HuH-7.5 (cell line): ENCODE data around the gene PIAS3.

Source experiments
- DNase-seq: peaks from one replicate; pipeline ENCODE4 v3.0.0; 2011; ENCODE audit warnings: low spot score

Gene PIAS3

DNA sequence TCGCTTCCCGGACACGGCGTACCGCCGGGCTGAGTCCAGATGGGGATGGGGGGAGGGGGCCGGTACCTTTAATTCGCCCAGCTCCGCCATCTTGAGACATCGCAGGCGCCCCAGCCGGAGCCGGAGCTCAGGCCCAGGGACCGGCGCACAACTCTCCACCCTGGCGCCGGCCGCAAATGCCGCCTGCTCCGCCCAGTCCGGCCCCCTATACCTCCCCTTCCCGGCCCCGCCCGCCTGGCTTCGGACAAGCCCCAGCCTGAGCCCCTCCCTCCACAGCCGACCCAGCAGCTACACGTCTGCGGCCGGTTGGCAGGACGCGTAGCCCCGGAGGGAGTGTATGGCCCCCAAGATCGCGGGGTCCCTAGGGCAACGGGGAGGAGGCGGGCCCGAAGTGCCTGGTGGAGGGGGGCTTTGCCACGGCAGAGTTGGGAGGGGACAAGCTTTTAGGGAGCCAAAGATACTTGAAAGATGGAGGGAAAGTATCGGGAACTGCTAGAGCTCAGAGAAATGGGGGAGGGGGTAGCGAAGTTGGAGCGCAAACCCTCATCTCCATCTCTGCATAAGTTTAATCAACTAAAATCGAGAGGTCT lies at the start of gene PIAS3:
Gene PIAS3, minus strand, starts transcription at position 181 of the 590 bp plus-strand sequence. Its CDS starts 91 bp downstream, at position 90.
- DNase-seq = peak; percentile 91

DNA sequence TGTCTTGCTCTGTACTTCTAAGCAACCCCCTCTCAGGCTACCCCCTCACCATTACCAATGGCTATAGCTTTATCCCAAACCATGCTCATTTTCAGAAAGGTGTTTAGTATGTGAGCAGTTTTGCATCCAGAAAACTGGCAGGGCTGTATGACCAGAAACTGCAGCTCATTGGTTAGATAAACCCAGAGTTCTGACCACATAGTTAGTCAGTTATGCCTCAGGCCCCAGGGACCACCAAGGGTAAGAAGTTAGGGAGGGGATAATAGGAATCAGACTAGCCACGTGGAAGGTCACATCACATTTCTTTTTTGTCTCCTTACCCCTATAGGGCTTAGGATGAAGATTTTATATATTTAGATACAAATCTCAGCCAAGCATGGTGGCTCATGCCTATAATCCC lies 49.8 kb upstream of the PIAS3 start:
- DNase-seq = no peak

DNA sequence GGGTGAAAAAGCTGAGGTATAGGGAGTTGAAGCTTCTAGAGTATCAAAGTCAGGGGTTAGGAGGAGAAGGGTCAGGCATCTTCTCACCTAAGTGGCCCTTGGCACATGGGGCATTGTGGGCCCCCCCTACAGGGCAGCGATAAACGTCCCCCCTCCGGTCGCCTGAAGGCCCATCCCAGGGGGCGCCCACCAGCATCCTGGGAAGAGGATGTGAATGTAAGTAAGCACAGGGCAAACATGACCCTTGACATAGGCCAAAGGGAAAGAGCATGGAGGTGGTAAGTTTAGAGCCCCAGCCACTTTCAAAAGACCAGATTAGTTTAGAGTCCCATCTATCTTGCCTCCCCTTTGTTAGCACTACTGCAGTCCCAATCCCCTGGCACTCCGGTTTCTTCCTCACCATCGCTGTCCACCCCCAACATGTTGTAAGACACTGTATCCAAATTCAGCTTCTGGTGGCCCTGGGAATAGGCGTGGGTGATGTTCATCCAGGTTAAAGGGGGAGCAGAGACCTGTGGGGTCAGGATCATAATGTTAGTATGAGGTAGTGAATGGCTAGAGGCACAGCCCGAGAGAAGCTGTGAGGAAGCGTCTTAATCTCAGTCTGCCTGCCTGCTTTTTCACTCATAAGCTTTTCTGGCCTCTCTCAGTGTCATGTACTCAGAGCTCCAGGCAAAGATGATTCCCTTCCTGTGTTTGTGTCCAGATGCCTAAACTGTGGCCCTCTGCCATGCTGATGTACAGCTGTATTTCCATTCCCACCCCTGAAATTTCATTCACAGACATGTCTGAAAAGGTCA lies 48.3 kb upstream of the PIAS3 start:
- no peak for DNase-seq

DNA sequence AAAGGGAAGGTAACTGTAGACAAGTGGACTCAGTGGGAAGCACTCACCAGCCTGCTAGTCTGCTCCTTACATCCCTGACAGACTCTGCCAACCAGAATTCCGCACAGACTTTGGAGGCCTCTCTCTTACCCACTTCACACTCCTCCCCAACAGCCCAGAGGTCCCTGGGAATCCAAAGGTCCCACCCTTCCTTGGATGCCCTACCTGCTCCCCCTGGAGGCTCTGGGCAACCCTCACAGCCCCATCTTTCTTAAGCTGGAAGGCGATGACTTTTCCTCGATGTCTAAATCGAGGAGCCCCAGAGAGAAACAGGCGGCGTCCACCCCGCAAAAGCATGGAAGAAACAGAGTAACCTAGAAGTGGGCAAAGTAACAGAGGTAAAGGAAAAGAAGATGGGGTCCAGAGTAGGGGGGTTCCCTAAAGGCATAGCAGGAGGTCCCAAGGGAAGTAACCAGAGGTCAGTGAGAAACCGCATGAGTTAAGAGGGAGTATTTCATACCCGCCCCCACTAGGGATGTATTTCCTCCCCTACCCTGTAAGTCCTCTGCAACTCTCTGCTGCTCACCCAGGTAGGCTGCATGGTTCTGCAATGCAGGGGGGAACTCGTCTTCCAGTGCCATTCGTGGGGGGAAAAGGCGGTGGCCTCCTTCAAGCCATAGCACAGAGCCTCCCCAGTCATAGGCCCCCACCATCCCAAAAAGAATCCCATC lies 42.6 kb upstream of the PIAS3 start:
- DNase-seq = no peak

DNA sequence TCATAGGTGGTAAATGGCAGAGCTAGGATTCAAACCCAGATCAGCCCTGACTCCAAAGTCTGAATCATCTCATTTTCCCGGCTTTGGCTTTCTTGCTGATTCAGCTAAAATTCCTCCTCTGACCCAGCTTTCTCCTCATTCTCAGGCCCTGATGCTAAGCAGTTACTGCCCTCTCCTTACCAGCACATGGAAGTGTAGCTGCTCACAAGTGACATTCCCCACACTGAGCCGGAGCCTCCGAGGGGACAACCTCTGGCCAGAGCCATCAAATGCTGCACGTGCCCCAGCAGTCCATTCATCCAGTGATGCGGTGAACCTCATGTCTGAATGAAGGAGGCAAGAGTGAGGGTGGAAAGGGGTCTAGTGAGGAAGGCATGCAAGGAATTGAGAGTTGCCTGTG lies 39.9 kb upstream of the PIAS3 start:
- no peak for DNase-seq

DNA sequence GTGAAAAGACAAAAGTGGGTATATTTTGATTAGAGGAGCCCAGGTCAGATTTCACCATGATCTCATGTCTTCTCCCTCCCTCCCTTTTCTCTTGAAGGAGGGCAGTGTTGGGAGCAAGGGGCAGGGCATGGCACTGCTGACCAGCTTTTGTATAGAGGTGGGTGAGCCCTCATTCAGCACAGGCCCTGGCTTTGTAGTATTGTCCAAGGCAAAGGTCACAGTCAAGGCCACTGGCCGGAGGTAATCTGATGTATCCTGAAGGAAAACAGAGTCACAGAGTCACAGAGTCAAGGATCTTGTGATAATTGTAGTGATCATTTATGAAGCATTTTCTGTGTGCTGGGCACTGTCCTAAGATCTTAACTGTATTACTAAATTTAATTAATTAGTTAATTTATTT lies 39.1 kb upstream of the PIAS3 start:
- no peak for DNase-seq

DNA sequence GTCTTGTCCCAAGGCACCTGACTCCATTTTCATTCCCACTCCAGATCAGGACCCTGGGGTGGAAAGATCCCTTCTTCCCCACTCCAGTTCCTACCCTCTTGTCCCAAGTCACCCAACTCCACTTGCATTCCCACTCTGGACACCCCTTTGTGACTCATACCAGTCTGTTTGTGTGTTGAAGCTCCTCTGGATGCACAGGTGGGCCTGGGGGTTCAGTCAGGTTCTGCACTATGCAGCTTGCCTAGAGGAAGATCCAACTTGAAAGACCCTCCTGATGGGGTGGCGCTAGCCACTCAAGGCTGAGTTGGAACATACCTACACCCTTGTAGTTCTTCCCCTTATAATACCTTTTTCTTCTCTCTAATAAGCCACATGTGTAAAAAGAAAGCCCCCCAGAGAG lies 36.6 kb upstream of the PIAS3 start:
- DNase-seq = no peak

DNA sequence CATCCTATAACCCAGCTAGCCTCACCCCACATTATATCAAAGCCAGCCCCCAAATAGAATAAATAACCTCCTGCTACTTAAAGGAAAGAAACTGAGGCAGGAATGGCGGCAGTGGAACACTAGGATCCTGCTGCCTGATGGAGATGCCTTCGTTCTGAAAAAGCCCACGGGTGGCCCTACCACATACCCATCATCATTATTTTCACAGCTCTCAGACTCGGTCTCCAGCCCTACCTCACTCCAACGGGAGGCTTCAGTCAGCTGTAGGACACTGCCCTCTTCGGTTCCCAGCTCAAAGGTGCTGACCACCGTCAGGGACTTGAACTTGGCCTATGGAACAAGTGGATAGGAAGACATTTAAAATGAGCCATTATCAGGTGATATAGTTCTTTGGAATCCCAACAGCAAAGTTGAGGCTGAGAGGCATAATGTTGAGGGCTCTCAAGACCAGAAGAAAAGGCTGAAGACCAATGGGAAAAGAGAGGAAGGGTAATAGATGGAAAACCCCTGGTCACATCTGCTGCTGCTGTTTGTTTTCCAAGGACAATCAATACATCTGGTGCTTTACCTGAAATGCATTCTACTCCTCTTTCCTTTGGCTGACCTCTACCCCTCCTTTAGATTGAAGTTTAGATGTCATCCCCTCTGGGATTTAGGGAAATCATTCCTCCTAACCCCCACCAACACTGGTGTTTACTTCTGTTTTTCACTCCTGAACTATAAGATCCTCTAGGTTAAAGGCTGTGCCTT lies 34.6 kb upstream of the PIAS3 start:
- DNase-seq = no peak

DNA sequence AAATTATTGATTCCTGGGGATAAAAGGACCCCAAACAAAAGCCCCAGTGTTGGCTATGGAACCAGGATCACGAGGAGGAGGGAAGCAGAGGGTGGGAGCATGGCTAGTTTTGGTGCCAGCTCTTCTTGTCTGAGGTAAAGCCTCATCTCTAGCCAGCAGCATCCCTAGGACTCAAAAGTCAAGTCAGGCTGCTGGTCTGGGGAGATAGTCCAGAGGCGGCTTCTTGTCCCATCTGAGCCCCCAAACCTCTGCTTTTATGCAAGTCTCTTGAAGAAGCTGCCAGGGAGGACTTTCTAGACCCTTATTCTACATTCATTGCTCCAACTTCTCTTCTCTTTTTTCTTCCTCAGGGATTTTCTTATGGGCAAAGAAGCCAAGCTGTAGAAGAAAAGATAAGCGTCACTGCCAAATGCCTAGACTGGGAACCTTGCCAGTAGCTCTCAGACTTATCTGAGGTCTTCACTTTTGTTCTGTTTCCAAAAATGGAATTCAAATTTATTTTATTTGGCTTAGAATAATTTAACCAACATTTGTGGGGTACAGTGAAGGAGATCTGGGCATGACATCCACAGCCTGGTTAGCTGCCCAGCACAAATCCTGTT lies 33.7 kb upstream of the PIAS3 start:
- DNase-seq = no peak

DNA sequence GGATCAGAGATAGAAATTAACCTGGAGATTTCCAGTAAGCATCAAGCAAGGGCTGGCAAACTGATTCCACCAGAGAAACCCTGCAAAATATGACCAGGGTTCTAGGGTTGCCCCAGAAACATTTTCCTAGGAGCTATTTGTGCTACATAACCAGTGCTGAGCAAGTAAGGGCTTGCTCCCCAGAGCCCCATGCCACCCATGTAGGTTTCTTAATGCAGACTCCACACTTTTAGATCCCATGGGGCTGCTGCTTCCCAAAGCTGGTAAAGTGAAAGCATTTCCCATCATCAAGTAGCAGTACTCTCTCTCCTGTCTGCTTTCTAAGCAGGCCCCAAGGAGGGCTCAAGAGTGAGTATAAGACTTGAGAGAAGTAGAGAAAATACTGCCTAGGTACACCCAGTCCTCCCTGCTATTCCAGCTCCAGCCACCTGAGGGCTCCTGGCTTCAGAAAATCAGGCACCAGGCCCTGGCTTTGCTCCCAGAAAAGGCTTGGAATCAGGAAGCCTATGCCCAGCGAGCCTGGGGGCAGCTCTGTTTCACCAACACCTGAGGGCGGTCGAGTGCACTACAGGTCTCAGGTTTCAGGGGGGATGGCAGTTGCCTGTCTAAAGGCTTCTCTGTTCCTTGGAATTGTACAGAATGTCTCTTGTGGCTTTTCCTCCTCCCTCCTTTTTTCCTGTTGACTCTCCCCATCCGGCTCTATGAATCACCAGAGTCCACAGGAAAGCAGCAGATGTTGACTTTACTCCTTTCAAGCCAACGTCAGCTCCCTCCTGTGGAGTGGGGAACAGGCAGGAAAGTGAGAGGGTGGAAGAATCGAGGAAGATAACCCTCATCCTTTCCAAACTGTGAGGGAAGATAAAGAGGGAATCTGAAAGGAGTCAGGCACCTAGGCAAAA lies 33.0 kb upstream of the PIAS3 start:
- DNase-seq = peak; percentile 89

DNA sequence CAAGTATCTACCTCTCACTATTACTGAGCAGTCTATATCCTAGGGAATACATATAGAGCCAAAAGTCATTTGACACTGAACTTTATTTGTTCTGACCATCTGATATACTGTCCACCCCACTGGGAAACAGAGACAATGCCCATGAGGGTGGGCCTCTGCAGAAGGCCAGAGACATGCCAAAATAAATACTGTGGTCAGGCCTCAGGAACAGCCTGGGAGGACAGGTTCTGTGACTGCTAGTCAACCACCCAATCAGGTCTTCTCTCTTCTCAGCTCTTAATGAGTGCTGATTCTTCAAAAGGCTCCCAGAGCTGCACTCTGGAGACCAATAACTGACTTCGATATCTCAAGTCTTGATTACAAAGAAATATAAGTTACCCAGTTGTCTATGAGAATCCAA lies 32.3 kb upstream of the PIAS3 start:
- DNase-seq = no peak

DNA sequence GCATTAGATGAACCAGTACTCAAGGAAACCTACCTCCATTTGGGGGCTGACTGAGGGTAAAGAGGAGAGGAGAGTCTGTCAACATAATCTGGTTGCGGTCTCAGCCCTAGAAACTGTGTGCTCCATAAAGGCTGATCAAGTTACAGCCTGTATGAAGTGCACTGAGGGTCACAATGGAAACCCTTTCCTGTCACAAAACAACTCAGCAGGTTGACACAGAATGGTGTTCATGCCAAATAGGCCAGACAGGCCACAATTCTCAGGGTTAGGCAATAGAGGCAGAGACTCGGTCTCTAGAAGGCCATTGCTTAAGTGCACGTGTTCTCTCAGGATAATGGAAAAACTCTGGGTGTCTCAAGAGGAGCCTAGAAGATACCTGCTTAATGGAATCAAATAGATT lies 30.8 kb upstream of the PIAS3 start:
- no peak for DNase-seq

DNA sequence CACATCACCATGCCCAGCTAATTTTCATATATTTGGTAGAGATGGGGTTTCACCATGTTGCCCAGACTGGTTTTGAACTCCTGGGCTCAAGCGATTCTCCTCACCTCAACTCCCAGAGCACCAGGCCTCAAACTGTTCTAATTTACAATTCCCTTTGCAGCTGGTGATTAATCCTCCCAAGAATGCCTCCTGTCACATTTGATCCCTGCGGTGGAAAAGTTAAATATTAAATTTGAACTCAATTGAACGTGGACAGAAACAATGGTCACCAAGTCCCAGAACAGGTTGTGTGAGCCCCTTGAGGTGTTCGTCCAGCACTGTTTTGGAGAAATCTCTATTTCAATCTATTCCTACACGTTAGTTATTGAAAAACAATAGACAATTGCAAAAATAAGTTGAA lies 28.8 kb upstream of the PIAS3 start:
- DNase-seq = no peak

DNA sequence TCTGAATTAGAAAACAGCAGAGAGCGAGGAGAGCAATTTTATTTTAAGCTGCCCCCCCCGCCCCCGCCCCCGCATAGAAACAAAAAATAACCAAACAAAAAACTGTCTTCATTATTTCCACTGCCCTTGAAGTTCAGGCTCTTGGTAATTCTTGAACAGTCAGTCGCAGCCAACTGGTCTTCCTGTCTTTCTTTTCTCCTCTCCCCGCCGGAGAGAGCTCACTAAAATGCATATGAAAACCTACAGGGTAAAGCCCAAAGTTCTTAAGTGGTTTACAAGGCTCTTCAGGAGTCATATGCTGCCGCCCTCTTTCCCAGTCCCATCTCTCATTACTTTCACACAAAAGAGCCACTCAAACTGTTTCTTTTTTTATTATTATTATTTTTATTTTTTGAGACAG lies 27.9 kb upstream of the PIAS3 start:
- no peak for DNase-seq

DNA sequence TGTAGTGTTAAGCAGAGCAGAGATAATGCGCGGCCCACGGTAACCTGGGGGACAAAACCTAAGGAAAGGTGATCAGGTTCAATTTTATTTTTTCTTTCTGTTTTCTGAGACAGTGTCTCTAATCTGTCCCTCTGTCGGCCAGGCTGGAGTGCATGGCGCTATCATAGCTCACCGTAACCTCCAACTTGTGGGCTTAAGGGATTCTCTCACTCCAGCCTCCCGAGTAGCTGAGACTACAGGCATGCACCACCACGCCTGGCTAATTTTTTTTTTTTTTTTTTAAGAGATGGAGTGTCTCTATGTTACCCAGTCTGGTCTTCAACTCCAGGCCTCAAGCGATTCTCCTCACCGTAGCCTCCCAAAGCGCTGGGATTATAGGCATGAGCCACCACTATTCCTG lies 27.5 kb upstream of the PIAS3 start:
- DNase-seq = no peak

DNA sequence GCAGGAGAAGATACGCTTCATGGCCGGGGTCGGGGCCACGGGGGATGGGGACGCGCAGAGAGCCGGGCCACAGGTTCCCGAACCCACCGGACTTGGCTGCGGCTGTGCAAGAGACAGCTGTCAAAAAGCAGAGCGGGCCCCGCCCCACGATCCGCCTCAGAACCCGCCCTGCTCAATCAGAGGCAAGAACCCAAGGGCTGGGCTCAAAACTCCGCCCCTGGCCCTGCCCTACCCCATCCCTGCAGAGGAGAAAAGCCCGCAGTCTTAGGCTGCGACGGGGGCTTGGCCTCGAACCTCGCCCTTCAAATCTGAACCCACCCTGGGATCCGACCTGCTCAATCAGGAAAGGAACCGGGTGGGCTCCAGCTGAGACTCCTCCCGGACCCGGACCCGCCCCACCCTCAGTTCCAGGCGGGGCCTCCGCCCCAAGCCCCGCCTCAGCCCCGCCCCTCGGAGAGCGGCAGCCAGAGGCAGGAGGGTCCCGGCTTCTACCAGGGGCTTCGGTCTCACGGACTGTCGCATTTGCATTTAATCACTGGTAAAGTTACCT lies 26.9 kb upstream of the PIAS3 start, which contains the start of gene ANKRD35:
Gene ANKRD35, minus strand, starts transcription at position 129 of the 550 bp plus-strand sequence. Its CDS starts 108 bp downstream, at position 21.
- DNase-seq = peak; percentile 93

DNA sequence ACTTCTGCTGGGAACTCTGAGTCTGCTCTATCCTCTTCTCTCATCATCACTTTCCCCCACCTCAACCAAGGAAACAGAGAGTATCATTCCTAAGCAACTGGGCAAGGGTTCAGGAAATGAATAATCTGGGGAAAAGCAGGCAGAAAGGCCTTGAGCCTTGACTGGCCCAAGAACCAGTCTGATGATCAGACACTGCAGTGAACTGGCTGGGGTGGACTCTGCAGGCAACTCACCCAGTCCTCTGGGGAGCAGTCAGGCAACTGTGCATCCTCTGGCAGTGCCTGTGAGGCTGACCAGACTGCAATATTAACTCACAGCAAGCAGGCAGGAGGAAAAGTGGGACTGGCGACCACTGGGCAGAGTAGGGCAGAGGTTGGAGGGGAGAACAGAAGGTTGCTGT lies 25.8 kb upstream of the PIAS3 start:
- DNase-seq = no peak

DNA sequence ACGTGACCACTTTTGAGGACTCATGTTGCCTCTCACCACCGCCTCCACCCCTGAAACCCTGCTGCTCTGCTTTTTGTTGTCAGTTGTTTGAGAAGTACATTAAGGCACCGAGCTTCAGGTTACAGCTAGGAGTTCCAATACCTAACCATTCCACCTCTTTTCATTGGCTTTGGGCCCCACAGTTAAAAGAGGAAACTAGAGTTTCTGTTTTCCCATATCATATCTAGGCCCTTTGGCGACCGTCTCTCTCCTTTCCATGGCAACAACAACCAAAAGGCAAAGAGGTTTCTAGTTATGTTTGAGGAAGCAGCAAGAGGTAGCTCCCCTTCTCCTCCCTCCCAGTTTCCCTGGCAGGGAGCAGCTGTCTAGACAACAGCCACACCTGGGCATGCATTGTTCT lies 20.9 kb upstream of the PIAS3 start:
- DNase-seq = no peak

DNA sequence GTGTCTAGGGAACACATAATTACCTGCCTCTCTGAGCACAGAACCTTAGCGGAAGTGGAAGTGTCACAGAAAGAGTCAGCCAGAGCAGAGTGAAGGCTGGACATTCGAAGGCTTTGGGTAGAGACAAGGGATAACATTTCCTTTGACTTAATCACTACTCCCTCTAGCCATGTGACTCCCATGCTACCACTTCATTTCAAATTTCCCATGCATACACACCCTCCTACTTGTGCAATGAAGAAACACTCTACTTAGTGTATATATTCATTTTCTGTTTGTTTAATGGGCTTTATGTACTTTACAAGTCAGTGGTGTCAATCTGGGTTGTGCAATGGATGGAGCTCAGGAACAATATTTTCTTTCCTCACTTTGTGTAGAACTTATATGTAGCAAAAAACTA lies 19.8 kb upstream of the PIAS3 start:
- no peak for DNase-seq

DNA sequence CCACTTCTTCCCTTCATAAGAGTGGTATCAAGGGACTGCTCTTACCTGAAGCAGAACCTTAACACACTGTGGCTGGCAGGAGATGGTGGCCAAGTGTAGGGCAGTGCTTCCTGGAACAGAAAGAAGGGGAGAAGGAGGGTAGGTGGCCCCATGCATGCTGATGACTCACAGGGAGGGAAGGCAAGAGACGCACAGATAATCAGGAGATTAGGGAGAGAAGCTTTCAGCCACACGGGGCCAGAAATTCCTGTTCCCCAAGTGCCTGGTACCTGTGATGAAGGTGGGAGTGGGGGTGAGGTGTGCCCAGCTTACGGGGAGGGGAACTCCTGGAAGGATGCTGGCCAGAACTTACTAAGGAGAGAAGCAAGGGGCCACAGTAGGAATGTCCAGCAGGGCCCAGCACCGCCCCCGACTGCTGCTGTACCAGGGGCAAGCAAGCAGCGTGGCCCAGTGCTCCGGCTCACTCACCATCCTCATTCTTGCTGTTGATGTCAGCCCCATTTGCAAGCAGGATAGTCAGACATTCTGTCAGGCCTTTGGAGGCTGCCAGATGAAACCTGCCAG lies 19.1 kb upstream of the PIAS3 start:
- DNase-seq = no peak
